ENCODE results near the gene ANKS1B.

Gene ANKS1B

GRCh38 chr12:98741556-98742265, 1243.0 kb downstream of the ANKS1B start:
- DNase-seq: no peak

GRCh38 chr12:98741196-98741555, 1243.6 kb downstream of the ANKS1B start:
- DNase-seq: no peak

GRCh38 chr12:98740751-98741150, 1244.0 kb downstream of the ANKS1B start:
- DNase-seq: no peak

- no peak for DNase-seq
Measured at GRCh38 chr12:98738539-98738938, 1246.2 kb downstream of the ANKS1B start.

- no peak for DNase-seq
Measured at GRCh38 chr12:98738002-98738401, 1246.7 kb downstream of the ANKS1B start.

- no peak for DNase-seq
Measured at GRCh38 chr12:98737322-98737712, 1247.4 kb downstream of the ANKS1B start.

- DNase-seq: no peak
Measured at GRCh38 chr12:98736352-98737321, 1248.1 kb downstream of the ANKS1B start.

GRCh38 chr12:98735821-98736220, 1248.9 kb downstream of the ANKS1B start:
- DNase-seq: no peak

GRCh38 chr12:98733667-98734350, 1250.9 kb downstream of the ANKS1B start:
- no peak for DNase-seq

- DNase-seq: no peak
Measured at GRCh38 chr12:98730412-98730811, 1254.3 kb downstream of the ANKS1B start.

GRCh38 chr12:98727196-98727595, 1257.5 kb downstream of the ANKS1B start:
- no peak for DNase-seq

GRCh38 chr12:98725476-98726247, 1259.1 kb downstream of the ANKS1B start:
- peak in 1 of 2 donors; percentile 30 for DNase-seq

GRCh38 chr12:98724384-98725155, 1260.2 kb downstream of the ANKS1B start:
- DNase-seq: no peak

- DNase-seq: no peak
Measured at GRCh38 chr12:98721204-98721702, 1263.5 kb downstream of the ANKS1B start.

- no peak for DNase-seq
Measured at GRCh38 chr12:98719515-98720504, 1264.9 kb downstream of the ANKS1B start.

GRCh38 chr12:98714426-98714825, 1270.3 kb downstream of the ANKS1B start:
- DNase-seq: no peak

- no peak for DNase-seq
Measured at GRCh38 chr12:98709022-98709421, 1275.7 kb downstream of the ANKS1B start.

GRCh38 chr12:98701166-98701565, 1283.6 kb downstream of the ANKS1B start:
- DNase-seq: no peak

- DNase-seq: no peak
Measured at GRCh38 chr12:98699586-98699985, 1285.2 kb downstream of the ANKS1B start.
